HG03575 (cell line): ENCODE measurements around the gene PDGFRA.

Experiments used
- ATAC-seq: cut with Tn5 transposase; IDR thresholded peaks from one replicate; pipeline ENCODE4 v1.9.1; 2021; ENCODE audit not compliant: unreplicated experiment, insufficient number of reproducible peaks, low FRiP score; ENCODE audit errors: extremely low read depth

PDGFRA gene

GRCh38 chr4:54228961-54229501, at the start of gene PDGFRA:
PDGFRA (plus strand) TSS chr4:54229293; CDS start chr4:54258769, 29,476 bp downstream.
- ATAC-seq = no peak

DNA sequence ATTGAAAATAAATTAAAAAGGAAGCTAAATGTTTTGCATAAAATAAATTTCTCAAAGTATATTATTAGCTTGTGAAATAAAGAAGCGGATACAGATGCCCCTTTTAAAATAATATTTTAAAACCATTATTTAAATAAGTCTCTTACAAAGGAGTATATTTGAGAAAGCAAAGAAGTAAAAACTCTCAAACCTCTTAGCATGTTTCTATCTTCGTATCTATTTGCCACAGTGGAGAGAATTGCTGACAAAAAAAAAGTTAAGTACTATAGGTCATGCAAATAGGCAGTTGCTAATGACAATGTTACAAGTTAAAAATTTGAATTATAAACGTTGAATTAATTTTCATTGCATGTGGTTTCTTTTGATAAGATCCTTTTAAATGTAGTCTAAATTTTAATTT, 44.5 kb upstream of the PDGFRA start:
- ATAC-seq = no peak

DNA sequence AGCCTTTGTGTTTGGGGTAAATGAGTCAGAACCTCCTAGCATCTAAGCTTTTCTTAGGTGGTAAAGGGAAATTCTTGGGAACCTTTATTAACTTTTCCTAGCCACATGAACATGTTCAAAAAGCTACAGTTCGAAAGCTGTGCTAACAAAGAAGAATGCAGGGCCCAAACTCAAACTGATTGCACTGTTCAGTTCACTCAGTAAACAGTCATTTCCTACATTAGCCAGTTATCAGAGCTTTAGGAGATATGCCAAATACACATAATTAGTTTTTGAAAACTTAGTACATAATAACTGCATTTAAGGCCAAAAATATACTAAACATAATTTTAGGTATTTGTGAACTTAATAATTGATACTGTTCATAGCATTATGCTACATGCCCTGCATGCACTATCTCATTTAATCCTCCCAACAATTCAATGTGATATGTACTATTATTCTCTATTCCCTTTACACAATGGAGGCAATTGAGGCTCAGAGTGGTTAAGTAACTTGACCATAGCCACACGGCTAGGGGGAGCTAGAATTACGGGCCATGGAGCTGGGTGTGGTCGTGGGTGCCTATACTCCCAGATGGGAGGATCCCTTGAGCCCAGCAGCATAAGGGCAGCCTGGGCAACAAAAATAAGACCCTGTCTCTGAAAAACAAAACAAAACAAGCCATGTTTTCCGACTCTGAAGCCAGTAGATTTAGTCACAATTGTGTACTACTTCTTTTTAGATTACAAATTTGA, 43.9 kb upstream of the PDGFRA start:
- ATAC-seq = no peak

GRCh38 chr4:54185866-54186265, 43.2 kb upstream of the PDGFRA start:
- no peak for ATAC-seq

GRCh38 chr4:54186371-54186770, 42.7 kb upstream of the PDGFRA start:
- no peak for ATAC-seq

- ATAC-seq = no peak
Measured at GRCh38 chr4:54187148-54187547, 41.9 kb upstream of the PDGFRA start.

- ATAC-seq = no peak
Measured at GRCh38 chr4:54189140-54189539, 40.0 kb upstream of the PDGFRA start.

GRCh38 chr4:54192811-54193210, 36.3 kb upstream of the PDGFRA start:
- no peak for ATAC-seq

- no peak for ATAC-seq
Measured at GRCh38 chr4:54197926-54198325, 31.2 kb upstream of the PDGFRA start.

GRCh38 chr4:54199919-54200318, 29.2 kb upstream of the PDGFRA start:
- no peak for ATAC-seq

DNA sequence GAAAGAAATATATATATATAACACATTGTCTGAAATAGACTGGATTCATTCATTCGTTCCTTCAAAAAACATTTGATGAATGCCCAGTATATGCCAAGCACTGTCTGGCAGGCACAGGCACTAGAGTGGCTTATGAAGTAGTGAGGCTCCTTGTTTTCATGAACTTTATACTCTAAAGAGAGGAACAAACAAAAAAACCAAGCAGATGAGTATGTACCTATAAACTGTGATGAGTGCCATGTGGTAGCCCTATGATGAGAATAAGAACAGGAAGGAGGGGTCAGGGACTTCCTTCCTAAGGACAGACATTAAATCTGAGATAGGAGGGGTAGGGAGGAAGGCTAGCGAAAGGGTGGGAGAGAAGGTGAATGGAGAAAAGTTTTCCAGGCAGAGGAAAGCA, 19.5 kb upstream of the PDGFRA start:
- ATAC-seq = no peak

DNA sequence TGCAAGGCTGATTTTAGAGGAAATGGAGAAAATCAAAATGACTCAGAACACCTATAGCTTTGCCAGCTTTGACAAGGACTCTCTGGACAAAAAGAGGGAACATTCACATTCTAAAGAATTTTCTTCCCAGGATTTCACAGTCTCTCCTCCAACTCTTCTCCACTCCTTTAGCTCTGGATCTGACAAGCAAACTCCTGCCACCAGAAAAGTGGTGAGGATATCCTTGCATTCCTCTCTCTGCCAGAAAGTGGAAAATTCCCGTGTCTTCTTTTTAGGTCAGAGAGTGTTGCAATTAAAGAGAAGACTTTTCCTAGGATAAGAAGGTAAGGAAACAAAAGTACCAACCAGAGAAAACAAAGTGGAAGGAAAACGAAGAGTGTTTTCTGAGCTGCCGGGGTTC, 16.1 kb upstream of the PDGFRA start:
- no peak for ATAC-seq

- ATAC-seq = no peak
Measured at GRCh38 chr4:54213761-54214160, 15.3 kb upstream of the PDGFRA start.

DNA sequence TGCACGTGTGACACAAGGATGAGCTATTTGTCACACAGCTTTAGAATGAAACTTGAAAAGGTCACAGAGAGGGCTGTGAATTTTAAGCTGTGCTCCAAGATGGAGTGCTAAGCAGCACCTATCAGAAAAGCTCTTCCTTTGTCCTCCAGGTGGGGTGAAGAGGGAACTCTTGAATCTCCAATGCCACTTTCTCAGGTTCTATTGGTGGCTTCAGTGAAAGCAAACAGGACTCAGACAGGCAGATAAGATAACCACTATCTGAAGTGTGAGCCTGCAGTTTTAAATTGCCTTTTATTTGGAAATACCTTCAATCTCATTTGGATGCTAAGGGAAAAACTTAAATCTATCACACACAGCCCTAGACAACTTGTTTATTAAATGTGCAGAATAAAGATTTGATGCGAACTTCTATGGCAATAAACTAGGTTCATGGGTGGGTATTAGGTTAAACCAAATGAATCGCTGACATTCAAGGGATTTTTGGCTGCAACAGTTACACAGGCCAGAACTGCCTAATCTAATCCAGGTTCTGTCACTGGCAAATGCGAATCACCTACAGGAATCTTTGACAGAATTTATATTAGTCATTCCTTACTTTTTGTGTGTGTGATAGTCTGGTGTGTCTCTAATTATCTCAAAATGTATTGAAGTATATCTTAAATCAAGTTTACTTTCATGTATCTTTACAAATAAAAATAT, 13.6 kb upstream of the PDGFRA start:
- ATAC-seq = no peak

DNA sequence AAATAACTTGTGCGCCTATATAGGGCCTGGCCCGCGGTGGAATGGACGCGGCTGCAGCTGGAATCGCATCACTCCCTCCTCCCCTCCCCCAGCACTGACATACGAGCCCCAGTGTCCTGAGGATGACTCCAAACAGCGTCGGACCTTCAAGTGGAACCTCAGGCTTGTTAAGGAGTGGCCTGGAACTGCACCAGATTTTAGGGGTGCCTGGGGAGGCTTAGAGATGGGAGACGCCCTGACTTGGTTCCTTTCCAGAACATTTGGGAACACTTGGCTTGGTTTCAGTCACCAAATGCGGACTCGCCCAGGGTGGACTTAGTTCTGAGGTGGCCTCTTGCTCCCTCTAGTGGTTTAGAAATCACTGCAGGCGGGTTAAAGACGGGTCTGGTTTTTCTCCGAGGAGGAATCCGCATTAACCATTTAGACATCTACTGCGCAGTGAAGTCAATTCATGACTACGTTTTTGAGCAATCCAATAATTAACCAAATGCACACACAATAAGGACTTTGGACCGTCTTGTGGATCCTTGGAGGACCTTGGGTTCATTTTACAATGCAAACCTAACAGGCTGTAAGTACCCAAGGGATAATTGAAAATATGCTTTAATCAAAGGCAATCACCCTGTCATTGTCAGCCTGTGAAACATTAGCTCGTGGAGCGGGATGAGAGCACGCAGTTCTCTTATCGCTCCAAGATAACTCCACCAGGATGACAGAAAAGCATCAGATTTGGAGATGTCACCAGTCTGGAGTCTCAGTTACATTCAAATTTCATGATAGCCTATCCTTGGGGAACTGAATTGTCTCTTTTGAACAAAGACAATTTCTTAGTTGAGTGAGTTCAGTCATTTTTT, 11.2 kb upstream of the PDGFRA start:
- no peak for ATAC-seq

GRCh38 chr4:54218736-54219135, 10.4 kb upstream of the PDGFRA start:
- no peak for ATAC-seq

DNA sequence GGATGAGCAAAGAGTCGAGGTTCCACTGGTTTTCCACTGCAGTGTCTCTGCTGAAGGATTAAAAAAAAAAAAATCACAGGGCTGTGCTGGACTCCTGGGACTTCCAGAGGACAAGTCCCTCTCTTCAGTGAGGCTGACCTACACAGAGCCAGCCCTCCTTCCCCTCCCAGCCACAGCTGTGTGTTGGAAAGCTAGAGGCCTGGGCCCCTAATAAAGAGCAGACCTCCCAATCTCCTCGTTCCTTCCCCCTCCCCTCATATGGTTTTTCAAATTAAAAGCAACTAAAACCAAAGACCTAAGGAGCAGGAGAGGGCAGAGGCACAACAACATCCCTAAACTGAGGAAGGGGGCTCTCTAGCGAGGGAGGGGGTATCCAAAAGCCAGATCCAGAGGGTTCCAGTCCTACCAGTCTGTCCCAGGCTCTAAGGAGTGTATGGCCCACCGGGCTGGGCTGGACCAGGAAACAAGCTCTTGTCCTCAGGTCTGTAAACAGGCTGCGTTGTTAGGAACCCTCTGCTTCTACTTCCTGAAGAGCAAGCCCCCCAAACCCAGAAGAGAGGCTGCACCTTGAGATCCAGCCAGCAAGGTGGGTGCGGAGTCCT, 4.0 kb upstream of the PDGFRA start:
- ATAC-seq = no peak

DNA sequence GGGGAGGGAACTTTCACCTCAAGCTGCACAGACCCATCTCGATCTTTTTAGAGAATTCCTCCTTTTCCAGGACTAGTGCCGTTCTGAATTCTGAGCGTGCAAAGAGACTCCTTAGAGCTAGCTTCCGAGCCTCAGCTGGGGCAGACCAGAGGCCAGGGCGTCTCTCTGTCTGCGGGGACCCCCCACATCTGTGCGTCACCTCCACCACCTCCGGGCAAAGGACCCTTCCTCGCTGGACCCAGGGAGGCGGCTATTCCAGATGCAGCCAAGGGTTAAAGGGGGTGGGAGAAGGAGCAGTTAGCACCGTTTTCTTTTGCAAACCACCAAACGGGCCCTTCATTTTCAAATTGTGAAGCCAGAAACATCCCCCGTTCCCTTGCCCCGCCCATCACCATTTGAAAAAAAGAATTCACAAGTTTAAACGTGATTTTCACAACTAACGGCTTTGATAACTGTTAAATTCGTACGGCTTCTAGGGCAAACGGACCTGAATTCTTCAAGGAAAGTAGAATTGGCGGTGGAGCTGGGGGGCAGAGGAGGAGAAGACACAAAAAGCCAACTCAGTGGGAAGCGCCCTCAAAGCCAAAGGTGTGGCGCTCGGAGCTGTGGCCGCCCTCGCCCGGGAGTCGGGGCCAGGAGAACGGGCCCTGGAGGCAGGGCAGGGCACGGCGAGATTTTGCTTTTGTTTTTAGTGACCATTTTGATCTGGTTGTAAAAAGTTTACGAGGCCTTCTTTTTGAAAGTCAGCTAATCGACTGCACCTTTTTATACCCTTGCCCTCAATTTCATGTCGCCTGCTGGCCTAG, 3.3 kb upstream of the PDGFRA start:
- no peak for ATAC-seq
